Posterior cingulate gyrus (tissue), 11 donors: ENCODE measurements around the gene ENTREP1.
A peak's percentile ranks its signal among the peaks of the same experiment; 100 is the strongest.

ENCODE experiments used
- DNase-seq, 10 donors: peaks; one replicate each; pipeline versions ENCODE4 v3.0.0 to v3.0.0-alpha.2; 2020 to 2021; ENCODE audit warnings: mixed read lengths in 3 of 10
- intact Hi-C: fragments of 100-400 bp; cut with DNase I; formaldehyde crosslinking; loops from one replicate; pipeline ENCODE4 v1.15.1; 2023

The ENTREP1 gene

GRCh38 chr9:69319324-69320025, 5.5 kb upstream of the ENTREP1 start:
- intact Hi-C loops = no loop called here
- DNase-seq = no peak

- DNase-seq = no peak
- intact Hi-C loops = no loop called here
Observed at GRCh38 chr9:69322256-69322655, 2.8 kb upstream of the ENTREP1 start.

GRCh38 chr9:69323861-69324260, 1.2 kb upstream of the ENTREP1 start:
- DNase-seq = no peak

GRCh38 chr9:69325409-69326212, 596 bp downstream of the ENTREP1 start:
- intact Hi-C loops = no loop called here
- DNase-seq = peak in 9 of 10 donors; percentile 18 to 90 (median 35)

More at GRCh38 chr9:69323861-69324260, 1.2 kb upstream of the ENTREP1 start:
- intact Hi-C loops = no loop called here

- intact Hi-C loops = no loop called here
- peak in 3 of 10 donors; percentile 21 to 80 (median 25) for DNase-seq
Observed at GRCh38 chr9:69326261-69326660, 1.2 kb downstream of the ENTREP1 start.

- DNase-seq = no peak
- intact Hi-C loops = no loop called here
Observed at GRCh38 chr9:69330580-69330979, 5.6 kb downstream of the ENTREP1 start.

GRCh38 chr9:69331444-69331843, 6.4 kb downstream of the ENTREP1 start:
- no peak for DNase-seq
- intact Hi-C loops = no loop called here

- DNase-seq = no peak
- intact Hi-C loops = no loop called here
Observed at GRCh38 chr9:69332067-69332685, 7.2 kb downstream of the ENTREP1 start.

GRCh38 chr9:69333716-69334115, 8.7 kb downstream of the ENTREP1 start:
- intact Hi-C loops = no loop called here
- no peak for DNase-seq

- DNase-seq = no peak
- intact Hi-C loops = no loop called here
Observed at GRCh38 chr9:69334317-69334716, 9.3 kb downstream of the ENTREP1 start.

- peak in 1 of 10 donors; percentile 59 for DNase-seq
- intact Hi-C loops = loop anchor here (5.0 kb wide), 1 partner anchor 58 kb away; no protein-coding TSS in a partner anchor
Observed at GRCh38 chr9:69339620-69340019, 14.6 kb downstream of the ENTREP1 start.

GRCh38 chr9:69340631-69341030, 15.6 kb downstream of the ENTREP1 start:
- intact Hi-C loops = no loop called here
- no peak for DNase-seq

GRCh38 chr9:69342769-69343168, 17.8 kb downstream of the ENTREP1 start:
- DNase-seq = no peak
- intact Hi-C loops = no loop called here

- DNase-seq = no peak
- intact Hi-C loops = no loop called here
Observed at GRCh38 chr9:69344459-69344858, 19.4 kb downstream of the ENTREP1 start.

- DNase-seq = no peak
- intact Hi-C loops = no loop called here
Observed at GRCh38 chr9:69346596-69347390, 21.8 kb downstream of the ENTREP1 start.

- DNase-seq = no peak
- intact Hi-C loops = no loop called here
Observed at GRCh38 chr9:69347607-69348006, 22.6 kb downstream of the ENTREP1 start.

- intact Hi-C loops = no loop called here
- DNase-seq = no peak
Observed at GRCh38 chr9:69351227-69351626, 26.2 kb downstream of the ENTREP1 start.

GRCh38 chr9:69355232-69355631, 30.2 kb downstream of the ENTREP1 start:
- intact Hi-C loops = no loop called here
- DNase-seq = no peak

GRCh38 chr9:69357030-69357775, 32.2 kb downstream of the ENTREP1 start:
- no peak for DNase-seq
- intact Hi-C loops = no loop called here

- intact Hi-C loops = no loop called here
- DNase-seq = no peak
Observed at GRCh38 chr9:69357821-69358220, 32.8 kb downstream of the ENTREP1 start.
